K562 (cell line): ENCODE measurements around the gene TTLL4. TPM values are rescaled to one million over a fixed set of nuclear protein-coding genes. Genes with fewer than 3 reads are reported as not detected.

Source experiments
- ATF3 ChIP-seq, 2 experiments: fragments of 450-650 bp in 1 of 2; sonication (generic) in 1 of 2; formaldehyde crosslinking in 1 of 2; IDR thresholded peaks in 1 of 2; conservative IDR thresholded peaks in 1 of 2; 2 replicates each; pipeline versions ENCODE4 v1.6.1 to v1.8.1; 2016 to 2023; ENCODE audit warnings: mild to moderate bottlenecking in 2 of 2, moderate library complexity in 2 of 2, inconsistent platforms in 1 of 2, missing genetic modification reagents in 1 of 2
- CREB5 ChIP-seq: fragments of 250-450 bp; sonication (Bioruptor Pico); IDR thresholded peaks from 2 replicates; pipeline ENCODE4 v1.5.0; 2020; ENCODE audit warnings: mild to moderate bottlenecking
- DDX20 ChIP-seq: fragments of 450-650 bp; IDR thresholded peaks from 2 replicates; pipeline ENCODE4 v1.6.1; 2016; ENCODE audit warnings: missing genetic modification characterization, low read depth, mild to moderate bottlenecking, missing compliant biosample characterization, moderate library complexity
- GABPB2 ChIP-seq: fragments of 250-450 bp; sonication (Bioruptor Pico); conservative IDR thresholded peaks from 2 replicates; pipeline ENCODE4 v1.5.1; 2021; ENCODE audit warnings: mild to moderate bottlenecking
- HLTF ChIP-seq: fragments of 450-650 bp; IDR thresholded peaks from 2 replicates; pipeline ENCODE4 v1.6.1; 2016
- MIER1 ChIP-seq: fragments of 450-650 bp; IDR thresholded peaks from 2 replicates; pipeline ENCODE4 v1.6.1; 2016; ENCODE audit warnings: antibody characterized with exemption, mild to moderate bottlenecking, low read depth
- NCOA6 ChIP-seq: fragments of 450-650 bp; IDR thresholded peaks from 2 replicates; pipeline ENCODE4 v1.6.1; 2017; ENCODE audit warnings: mild to moderate bottlenecking
- NCOR1 ChIP-seq: fragments of 450-650 bp; IDR thresholded peaks from 2 replicates; pipeline ENCODE4 v1.6.1; 2016; ENCODE audit warnings: mild to moderate bottlenecking, moderate library complexity
- PHTF2 ChIP-seq: fragments of 250-450 bp; sonication (Bioruptor Pico); IDR thresholded peaks from 2 replicates; pipeline ENCODE4 v1.5.0; 2021; ENCODE audit warnings: mild to moderate bottlenecking
- POLR3A ChIP-seq: IDR thresholded peaks from 2 replicates; pipeline ENCODE4 v1.6.1; 2011; ENCODE audit warnings: borderline replicate concordance, mild to moderate bottlenecking, moderate library complexity; ENCODE audit not compliant: insufficient read length, insufficient read depth; ENCODE audit errors: extremely low read depth
- ZFP1 ChIP-seq: fragments of 450-650 bp; formaldehyde crosslinking; IDR thresholded peaks from 2 replicates; pipeline ENCODE4 v1.4.0; 2020; ENCODE audit warnings: mild to moderate bottlenecking, mixed read lengths
- ZFP30 ChIP-seq: fragments of 250-450 bp; sonication (Bioruptor Pico); IDR thresholded peaks from 2 replicates; pipeline ENCODE4 v1.8.0; 2022; ENCODE audit warnings: moderate library complexity, mild to moderate bottlenecking, inconsistent platforms, borderline replicate concordance
- ZNF133 ChIP-seq: fragments of 250-450 bp; sonication (Bioruptor Pico); IDR thresholded peaks from 2 replicates; pipeline ENCODE4 v1.4.0; 2020; ENCODE audit warnings: mild to moderate bottlenecking
- ZNF174 ChIP-seq: fragments of 250-450 bp; sonication (Bioruptor Pico); IDR thresholded peaks from 2 replicates; pipeline ENCODE4 v1.4.0; 2020; ENCODE audit warnings: mild to moderate bottlenecking
- ZNF354B ChIP-seq: fragments of 250-450 bp; sonication (Bioruptor Pico); IDR thresholded peaks from 2 replicates; pipeline ENCODE4 v1.4.0; 2020
- ZNF384 ChIP-seq: IDR thresholded peaks from 2 replicates; pipeline ENCODE4 v1.6.1; 2012; ENCODE audit warnings: low read depth, low read length, improper control_type of control experiment
- ZNF699 ChIP-seq: fragments of 250-450 bp; sonication (Bioruptor Pico); IDR thresholded peaks from 2 replicates; pipeline ENCODE4 v1.8.0; 2021; ENCODE audit warnings: mild to moderate bottlenecking, moderate library complexity; ENCODE audit not compliant: insufficient replicate concordance
- polyA plus RNA-seq, 8 experiments: library from polyadenylated mRNA; depleted of rRNA in 4 of 8; stranded (reverse) in 5 of 8; unstranded in 3 of 8; fragments of >200 nt; fragmentation: Nextera tagmentation in 2 of 8; fragmentation: Illumina TruSeq in 1 of 8; extraction: Ambion mirVana in 2 of 8; extraction: Trizol in 1 of 8; gene quantifications; 2 replicates each; pipeline versions ENCODE4 v1.2.1 to v1.2.3, GENCODE V29; 2011 to 2014; ENCODE audit warnings: inconsistent platforms in 1 of 8, missing spikeins in 1 of 8
- total RNA-seq, 7 experiments: library from RNA; depleted of rRNA in 6 of 7; stranded (reverse); fragments of >200 nt in 6 of 7; fragmentation: Illumina TruSeq in 2 of 7; extraction: Trizol in 2 of 7; gene quantifications; 2 replicates each; pipeline versions ENCODE4 v1.2.1 to v1.2.3, GENCODE V29; 2011 to 2021; ENCODE audit warnings: low replicate concordance in 1 of 7
- TF ChIP-seq, protein P1 (sequence below): fragments of 250-450 bp; sonication (Bioruptor Pico); IDR thresholded peaks from 2 replicates; pipeline ENCODE4 v1.4.0; 2020; ENCODE audit warnings: mild to moderate bottlenecking
- TF ChIP-seq, protein P2 (sequence below): fragments of 450-650 bp; IDR thresholded peaks from 2 replicates; pipeline ENCODE4 v1.6.1; 2017; ENCODE audit warnings: antibody characterized with exemption, mild to moderate bottlenecking
- TF ChIP-seq, protein P3 (sequence below): IDR thresholded peaks from 2 replicates; pipeline ENCODE4 v1.6.1; 2014; ENCODE audit warnings: antibody characterized with exemption

TTLL4 gene
- total and polyA plus RNA-seq, 9 of the 15 experiments (the other 6 are each of a cell fraction or from before 2014, with no cell fraction given): 12.6 to 67.5 (median 24.5) TPM

DNA sequence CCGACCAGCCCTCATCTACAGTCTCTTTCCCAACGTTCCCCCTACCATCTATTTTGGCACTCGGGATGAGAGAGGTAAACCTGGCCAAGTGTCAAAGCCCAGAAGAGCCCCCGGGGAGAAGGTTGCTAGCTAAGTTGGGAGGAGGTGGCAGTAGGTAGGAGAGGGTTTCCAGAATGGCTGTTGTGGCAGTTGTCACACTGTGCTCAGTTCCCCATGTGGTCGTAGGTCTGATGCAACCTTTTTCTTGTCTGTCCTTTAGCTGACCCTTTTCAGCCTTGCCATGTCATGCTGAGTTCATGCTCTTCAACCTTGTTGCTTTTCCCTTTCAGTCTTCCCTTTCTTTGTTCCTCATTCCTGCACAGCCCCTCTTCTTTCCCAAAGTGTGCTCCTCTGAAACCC lies 34.5 kb downstream of the TTLL4 start (continued):
- TF ChIP-seq ZNF174: no peak
- no peak for TF ChIP-seq CREB5 (CRISPR knock-in tag)
- TF ChIP-seq NCOA6: no peak
- TF ChIP-seq DDX20 (tag): no peak
- no peak for TF ChIP-seq ZNF133
- TF ChIP-seq ZNF699: no peak
- TF ChIP-seq PHTF2: no peak
- no peak for TF ChIP-seq GABPB2 (CRISPR knock-in tag)
- TF ChIP-seq HLTF: 0 out of 2 replicates have a peak, but pooled peaks have one; percentile 42
- peak; percentile 83 for TF ChIP-seq ATF3 (IDR thresholded peaks at IDR 0.05)
- no peak for TF ChIP-seq ATF3 (CRISPR knock-in tag; conservative IDR thresholded peaks at IDR 0.05)
- no peak for TF ChIP-seq ZFP30 (CRISPR knock-in tag)
- TF ChIP-seq NCOR1: no peak
- TF ChIP-seq, protein P1, sequence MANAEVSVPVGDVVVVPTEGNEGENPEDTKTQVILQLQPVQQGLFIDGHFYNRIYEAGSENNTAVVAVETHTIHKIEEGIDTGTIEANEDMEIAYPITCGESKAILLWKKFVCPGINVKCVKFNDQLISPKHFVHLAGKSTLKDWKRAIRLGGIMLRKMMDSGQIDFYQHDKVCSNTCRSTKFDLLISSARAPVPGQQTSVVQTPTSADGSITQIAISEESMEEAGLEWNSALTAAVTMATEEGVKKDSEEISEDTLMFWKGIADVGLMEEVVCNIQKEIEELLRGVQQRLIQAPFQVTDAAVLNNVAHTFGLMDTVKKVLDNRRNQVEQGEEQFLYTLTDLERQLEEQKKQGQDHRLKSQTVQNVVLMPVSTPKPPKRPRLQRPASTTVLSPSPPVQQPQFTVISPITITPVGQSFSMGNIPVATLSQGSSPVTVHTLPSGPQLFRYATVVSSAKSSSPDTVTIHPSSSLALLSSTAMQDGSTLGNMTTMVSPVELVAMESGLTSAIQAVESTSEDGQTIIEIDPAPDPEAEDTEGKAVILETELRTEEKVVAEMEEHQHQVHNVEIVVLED (CRISPR knock-in tag): no peak
- TF ChIP-seq ZNF354B (CRISPR knock-in tag): no peak
- TF ChIP-seq ZNF384: no peak
- TF ChIP-seq ZFP1 (CRISPR knock-in tag): no peak
- no peak for TF ChIP-seq MIER1
- no peak for TF ChIP-seq POLR3A
- TF ChIP-seq, protein P2, sequence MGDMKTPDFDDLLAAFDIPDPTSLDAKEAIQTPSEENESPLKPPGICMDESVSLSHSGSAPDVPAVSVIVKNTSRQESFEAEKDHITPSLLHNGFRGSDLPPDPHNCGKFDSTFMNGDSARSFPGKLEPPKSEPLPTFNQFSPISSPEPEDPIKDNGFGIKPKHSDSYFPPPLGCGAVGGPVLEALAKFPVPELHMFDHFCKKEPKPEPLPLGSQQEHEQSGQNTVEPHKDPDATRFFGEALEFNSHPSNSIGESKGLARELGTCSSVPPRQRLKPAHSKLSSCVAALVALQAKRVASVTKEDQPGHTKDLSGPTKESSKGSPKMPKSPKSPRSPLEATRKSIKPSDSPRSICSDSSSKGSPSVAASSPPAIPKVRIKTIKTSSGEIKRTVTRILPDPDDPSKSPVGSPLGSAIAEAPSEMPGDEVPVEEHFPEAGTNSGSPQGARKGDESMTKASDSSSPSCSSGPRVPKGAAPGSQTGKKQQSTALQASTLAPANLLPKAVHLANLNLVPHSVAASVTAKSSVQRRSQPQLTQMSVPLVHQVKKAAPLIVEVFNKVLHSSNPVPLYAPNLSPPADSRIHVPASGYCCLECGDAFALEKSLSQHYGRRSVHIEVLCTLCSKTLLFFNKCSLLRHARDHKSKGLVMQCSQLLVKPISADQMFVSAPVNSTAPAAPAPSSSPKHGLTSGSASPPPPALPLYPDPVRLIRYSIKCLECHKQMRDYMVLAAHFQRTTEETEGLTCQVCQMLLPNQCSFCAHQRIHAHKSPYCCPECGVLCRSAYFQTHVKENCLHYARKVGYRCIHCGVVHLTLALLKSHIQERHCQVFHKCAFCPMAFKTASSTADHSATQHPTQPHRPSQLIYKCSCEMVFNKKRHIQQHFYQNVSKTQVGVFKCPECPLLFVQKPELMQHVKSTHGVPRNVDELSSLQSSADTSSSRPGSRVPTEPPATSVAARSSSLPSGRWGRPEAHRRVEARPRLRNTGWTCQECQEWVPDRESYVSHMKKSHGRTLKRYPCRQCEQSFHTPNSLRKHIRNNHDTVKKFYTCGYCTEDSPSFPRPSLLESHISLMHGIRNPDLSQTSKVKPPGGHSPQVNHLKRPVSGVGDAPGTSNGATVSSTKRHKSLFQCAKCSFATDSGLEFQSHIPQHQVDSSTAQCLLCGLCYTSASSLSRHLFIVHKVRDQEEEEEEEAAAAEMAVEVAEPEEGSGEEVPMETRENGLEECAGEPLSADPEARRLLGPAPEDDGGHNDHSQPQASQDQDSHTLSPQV: peak; percentile 96
- TF ChIP-seq, protein P3, sequence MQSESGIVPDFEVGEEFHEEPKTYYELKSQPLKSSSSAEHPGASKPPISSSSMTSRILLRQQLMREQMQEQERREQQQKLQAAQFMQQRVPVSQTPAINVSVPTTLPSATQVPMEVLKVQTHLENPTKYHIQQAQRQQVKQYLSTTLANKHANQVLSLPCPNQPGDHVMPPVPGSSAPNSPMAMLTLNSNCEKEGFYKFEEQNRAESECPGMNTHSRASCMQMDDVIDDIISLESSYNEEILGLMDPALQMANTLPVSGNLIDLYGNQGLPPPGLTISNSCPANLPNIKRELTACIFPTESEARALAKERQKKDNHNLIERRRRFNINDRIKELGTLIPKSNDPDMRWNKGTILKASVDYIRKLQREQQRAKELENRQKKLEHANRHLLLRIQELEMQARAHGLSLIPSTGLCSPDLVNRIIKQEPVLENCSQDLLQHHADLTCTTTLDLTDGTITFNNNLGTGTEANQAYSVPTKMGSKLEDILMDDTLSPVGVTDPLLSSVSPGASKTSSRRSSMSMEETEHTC: no peak
